Gastrocnemius medialis (tissue), 4 donors: Measurements from ENCODE around the gene ERC2. TPM values are rescaled to one million over a fixed set of nuclear protein-coding genes. Genes with fewer than 3 reads are reported as not detected.

Experiments
- ATAC-seq, 2 donors: fragments of 150-250 bp; one replicate each; pipeline ENCODE4 v1.9.1; 2016
- DNase-seq, 2 donors: peaks; one replicate each; pipeline ENCODE4 v3.0.0-alpha.2; 2019
- H3K27ac ChIP-seq, 4 donors: fragments of 200-600 bp; sonication (generic); 1 replicate in 1 of 4; 2 replicates in 3 of 4; pipeline ENCODE4 v1.5.1; 2016 to 2018; ENCODE audit warnings: mild to moderate bottlenecking in 2 of 4, moderate library complexity in 1 of 4
- H3K27me3 ChIP-seq, 3 donors: fragments of 200-600 bp; sonication (generic) in 2 of 3; 1 replicate in 1 of 3; 2 replicates in 2 of 3; pipeline versions ENCODE4 v1.5.1 to v1.6.0; 2016 to 2019; ENCODE audit warnings: mild to moderate bottlenecking in 1 of 3, moderate library complexity in 1 of 3
- H3K36me3 ChIP-seq, 2 donors: fragments of 200-600 bp; sonication (generic) in 1 of 2; one replicate each; pipeline ENCODE4 v1.5.1; 2017 to 2018
- H3K4me1 ChIP-seq, 2 donors: fragments of 200-600 bp; sonication (generic) in 1 of 2; one replicate each; pipeline ENCODE4 v1.5.1; 2016 to 2017; ENCODE audit warnings: mild to moderate bottlenecking in 2 of 2
- H3K4me3 ChIP-seq, 4 donors: fragments of 200-600 bp; sonication (generic) in 3 of 4; 1 replicate in 1 of 4; 2 replicates in 3 of 4; pipeline ENCODE4 v1.5.1; 2016 to 2019; ENCODE audit warnings: mild to moderate bottlenecking in 2 of 4
- H3K9me3 ChIP-seq, 3 donors: fragments of 200-600 bp; sonication (generic) in 2 of 3; 1 replicate in 1 of 3; 2 replicates in 2 of 3; pipeline ENCODE4 v1.5.1; 2016 to 2019
- POLR2A ChIP-seq, 2 donors: fragments of 450-650 bp; IDR thresholded peaks; one replicate each; pipeline ENCODE4 v1.6.1; 2017; ENCODE audit warnings: antibody characterized with exemption in 2 of 2, mild to moderate bottlenecking in 2 of 2, moderate library complexity in 2 of 2
- in situ Hi-C, 4 donors: fragments of 200-750 bp; cut with MboI; loops; one replicate each; pipeline versions ENCODE4 v1.15.0 to v1.8.0; 2017; ENCODE audit warnings: low sequenced_read_pairs in 4 of 4
- intact Hi-C: fragments of 100-400 bp; cut with DNase I; formaldehyde crosslinking; loops from one replicate; pipeline ENCODE4 v1.15.1; 2023; ENCODE audit warnings: low total_unique reads
- total RNA-seq, 4 donors: library from RNA; depleted of rRNA; stranded (reverse); fragments of >200 nt; gene quantifications; one replicate each; pipeline versions ENCODE4 v1.1.0 to v1.2.3, GENCODE V29; 2016
- TF ChIP-seq, protein P1 (sequence below), 5 experiments: fragments of 450-650 bp in 3 of 5; fragments of 200-600 bp in 2 of 5; sonication (generic) in 2 of 5; IDR thresholded peaks in 4 of 5; conservative IDR thresholded peaks in 1 of 5; 1 replicate in 4 of 5; 2 replicates in 1 of 5; pipeline ENCODE4 v1.5.1; 2016 to 2019; ENCODE audit warnings: antibody characterized with exemption in 5 of 5, mild to moderate bottlenecking in 3 of 5, moderate library complexity in 3 of 5

Gene ERC2
- total RNA-seq, 4 donors from 2014 or later = not detected

DNA sequence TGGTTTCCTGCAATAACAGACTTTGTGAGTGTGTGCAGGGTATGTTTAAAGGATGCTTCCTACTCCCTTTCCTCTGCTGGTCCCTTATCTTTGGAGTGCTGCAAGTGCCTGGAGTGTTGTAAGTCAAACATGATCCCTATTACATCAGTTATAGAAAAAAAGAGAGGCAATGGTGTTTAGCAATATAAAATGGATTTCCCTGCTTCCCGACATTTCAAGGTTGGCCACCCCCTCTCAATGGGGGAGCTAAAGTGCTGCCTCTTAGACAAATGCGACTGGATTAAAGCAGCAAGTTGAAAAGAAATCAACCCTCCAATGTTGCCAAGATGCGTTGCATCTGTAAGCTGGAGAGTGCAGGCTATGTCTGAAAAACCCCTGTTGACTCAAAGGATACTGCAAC, 778.1 kb downstream of the ERC2 start:
- no peaks in the 10 kb centered on the region for H3K36me3 ChIP-seq
- H3K27ac ChIP-seq = no peak overlapping the region
- no peak overlapping the region for H3K4me3 ChIP-seq
- TF ChIP-seq, protein P1, sequence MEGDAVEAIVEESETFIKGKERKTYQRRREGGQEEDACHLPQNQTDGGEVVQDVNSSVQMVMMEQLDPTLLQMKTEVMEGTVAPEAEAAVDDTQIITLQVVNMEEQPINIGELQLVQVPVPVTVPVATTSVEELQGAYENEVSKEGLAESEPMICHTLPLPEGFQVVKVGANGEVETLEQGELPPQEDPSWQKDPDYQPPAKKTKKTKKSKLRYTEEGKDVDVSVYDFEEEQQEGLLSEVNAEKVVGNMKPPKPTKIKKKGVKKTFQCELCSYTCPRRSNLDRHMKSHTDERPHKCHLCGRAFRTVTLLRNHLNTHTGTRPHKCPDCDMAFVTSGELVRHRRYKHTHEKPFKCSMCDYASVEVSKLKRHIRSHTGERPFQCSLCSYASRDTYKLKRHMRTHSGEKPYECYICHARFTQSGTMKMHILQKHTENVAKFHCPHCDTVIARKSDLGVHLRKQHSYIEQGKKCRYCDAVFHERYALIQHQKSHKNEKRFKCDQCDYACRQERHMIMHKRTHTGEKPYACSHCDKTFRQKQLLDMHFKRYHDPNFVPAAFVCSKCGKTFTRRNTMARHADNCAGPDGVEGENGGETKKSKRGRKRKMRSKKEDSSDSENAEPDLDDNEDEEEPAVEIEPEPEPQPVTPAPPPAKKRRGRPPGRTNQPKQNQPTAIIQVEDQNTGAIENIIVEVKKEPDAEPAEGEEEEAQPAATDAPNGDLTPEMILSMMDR (IDR thresholded peaks at IDR 0.05 in 4 of 5, conservative IDR thresholded peaks at IDR 0.05 in 1 of 5) = no peak
- TF ChIP-seq POLR2A (IDR thresholded peaks at IDR 0.05) = no peak
- H3K27me3 ChIP-seq = no peaks in the 10 kb centered on the region
- DNase-seq (no peak), ATAC-seq (no peak)
- in situ Hi-C loops = no loop called here
- peaks cover 0 to 4% of the 10 kb centered on the region in 2 donors for H3K4me1 ChIP-seq
- intact Hi-C loops = no loop called here
- no peaks in the 10 kb centered on the region for H3K9me3 ChIP-seq

DNA sequence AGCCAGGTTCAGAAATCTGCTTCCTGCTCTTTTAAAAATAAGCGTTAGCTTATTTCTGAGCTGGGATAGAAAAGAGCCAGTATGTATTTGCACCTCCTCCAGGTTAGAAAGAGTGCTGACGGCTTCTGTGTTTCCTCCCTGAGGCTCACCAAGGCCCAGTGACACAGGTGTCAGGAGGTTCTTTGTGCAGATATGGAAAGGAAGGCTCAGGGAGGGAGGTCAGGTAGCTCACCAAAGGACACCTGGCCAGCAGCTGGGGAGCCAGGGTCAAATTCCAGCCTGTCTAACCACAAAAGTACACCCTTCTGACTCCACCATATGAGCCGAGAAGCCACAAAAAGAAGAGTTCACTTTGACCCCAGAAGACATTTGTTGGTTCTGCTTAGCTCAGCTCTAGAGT, 780.1 kb downstream of the ERC2 start:
- no peaks in the 10 kb centered on the region for H3K9me3 ChIP-seq
- peaks cover 0 to 4% of the 10 kb centered on the region in 2 donors for H3K4me1 ChIP-seq
- H3K27ac ChIP-seq = no peak overlapping the region
- intact Hi-C loops = no loop called here
- in situ Hi-C loops = no loop called here
- H3K27me3 ChIP-seq = no peaks in the 10 kb centered on the region
- no peak overlapping the region for H3K4me3 ChIP-seq
- no peak for TF ChIP-seq POLR2A (IDR thresholded peaks at IDR 0.05)
- TF ChIP-seq, protein P1 (IDR thresholded peaks at IDR 0.05 in 4 of 5, conservative IDR thresholded peaks at IDR 0.05 in 1 of 5) = no peak
- ATAC-seq (no peak), DNase-seq (no peak)
- H3K36me3 ChIP-seq = no peaks in the 10 kb centered on the region

- TF ChIP-seq POLR2A (IDR thresholded peaks at IDR 0.05) = no peak
- TF ChIP-seq, protein P1 (IDR thresholded peaks at IDR 0.05 in 4 of 5, conservative IDR thresholded peaks at IDR 0.05 in 1 of 5) = no peak
- ATAC-seq = no peak
- DNase-seq = no peak
- Histone ChIP-seq H3K36me3 (no peaks in the 10 kb centered on the region), H3K4me1 (peaks cover 0 to 1% of the 10 kb centered on the region in 2 donors), H3K27me3 (no peaks in the 10 kb centered on the region), H3K4me3 (no peak overlapping the region), H3K27ac (no peak overlapping the region), H3K9me3 (no peaks in the 10 kb centered on the region)
- intact Hi-C loops (no loop called here), in situ Hi-C loops (no loop called here)
Measured at GRCh38 chr3:55687526-55687925, 780.7 kb downstream of the ERC2 start.

DNA sequence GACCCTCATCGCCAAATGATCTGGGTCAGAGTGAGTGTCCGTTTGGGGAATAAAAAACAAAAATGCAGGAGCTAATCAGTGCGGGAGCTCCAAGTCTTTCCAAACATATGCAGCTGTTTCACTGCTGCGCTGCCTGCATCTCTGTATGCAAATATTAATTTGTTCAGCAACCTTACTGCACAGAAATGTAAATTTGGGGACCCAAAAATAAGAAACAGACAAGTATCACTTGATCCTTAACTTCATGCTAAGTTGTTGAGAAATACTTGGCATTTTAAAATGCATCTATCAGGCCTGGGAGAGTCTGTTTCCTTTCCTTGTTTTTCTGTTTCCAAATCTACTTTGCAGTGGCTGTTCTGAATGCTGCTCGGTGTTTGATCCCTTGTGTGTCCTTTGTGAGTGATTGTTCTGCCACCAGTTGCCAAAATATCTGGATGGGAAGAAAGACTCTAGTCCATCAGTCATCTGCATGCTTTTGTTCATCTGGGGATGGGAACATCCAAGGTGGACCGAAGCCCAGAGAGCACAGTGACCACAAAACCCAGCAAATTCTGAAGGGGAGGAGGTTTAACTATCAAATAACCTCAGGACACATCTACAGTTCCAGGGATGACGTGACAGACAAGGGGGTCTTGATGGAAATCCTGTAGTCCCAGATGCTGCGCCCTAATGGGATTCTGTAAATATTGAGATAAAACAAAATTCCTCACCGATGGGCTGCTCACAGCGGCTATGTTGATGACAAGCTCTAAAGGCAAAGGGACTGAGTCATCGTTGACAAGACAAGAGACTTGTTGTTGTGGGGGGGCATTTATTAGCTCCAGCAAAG, 781.6 kb downstream of the ERC2 start:
- Histone ChIP-seq H3K4me1 (no peaks in the 10 kb centered on the region), H3K27ac (no peak overlapping the region), H3K9me3 (no peaks in the 10 kb centered on the region), H3K36me3 (no peaks in the 10 kb centered on the region), H3K4me3 (no peak overlapping the region), H3K27me3 (no peaks in the 10 kb centered on the region)
- no peak for TF ChIP-seq POLR2A (IDR thresholded peaks at IDR 0.05)
- DNase-seq = peak; percentile 14 to 41
- ATAC-seq = peak; percentile 64 to 73
- in situ Hi-C loops = no loop called here
- intact Hi-C loops = no loop called here

- no peak for ATAC-seq
- Histone ChIP-seq H3K4me1 (peaks cover 0 to 6% of the 10 kb centered on the region in 2 donors), H3K36me3 (no peaks in the 10 kb centered on the region), H3K4me3 (no peak overlapping the region), H3K9me3 (no peaks in the 10 kb centered on the region), H3K27me3 (no peaks in the 10 kb centered on the region), H3K27ac (no peak overlapping the region)
- no peak for DNase-seq
- in situ Hi-C loops = no loop called here
- intact Hi-C loops = no loop called here
- TF ChIP-seq POLR2A (IDR thresholded peaks at IDR 0.05) = no peak
- TF ChIP-seq, protein P1 (IDR thresholded peaks at IDR 0.05 in 4 of 5, conservative IDR thresholded peaks at IDR 0.05 in 1 of 5) = no peak
Measured at GRCh38 chr3:55683666-55684270, 784.5 kb downstream of the ERC2 start.
